GM18870 (cell line): Measurements from ENCODE around the gene PCDHB15.
"Not testable (repeated sequence)": the region's sequence is repeated elsewhere in the genome, so short reads cannot be mapped to it uniquely, and the experiment has no call there.

Experiments used
- ATAC-seq: cut with Tn5 transposase; IDR thresholded peaks from one replicate; pipeline ENCODE4 v1.9.1; 2021; ENCODE audit warnings: moderate library complexity; ENCODE audit not compliant: unreplicated experiment

Gene PCDHB15

DNA sequence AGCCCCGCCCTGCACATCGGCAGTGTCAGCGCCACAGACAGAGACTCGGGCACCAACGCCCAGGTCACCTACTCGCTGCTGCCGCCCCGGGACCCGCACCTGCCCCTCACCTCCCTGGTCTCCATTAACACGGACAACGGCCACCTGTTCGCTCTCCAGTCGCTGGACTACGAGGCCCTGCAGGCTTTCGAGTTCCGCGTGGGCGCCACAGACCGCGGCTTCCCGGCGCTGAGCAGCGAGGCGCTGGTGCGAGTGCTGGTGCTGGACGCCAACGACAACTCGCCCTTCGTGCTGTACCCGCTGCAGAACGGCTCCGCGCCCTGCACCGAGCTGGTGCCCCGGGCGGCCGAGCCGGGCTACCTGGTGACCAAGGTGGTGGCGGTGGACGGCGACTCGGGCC lies 1.8 kb downstream of the PCDHB15 start:
- not testable (repeated sequence) for ATAC-seq

DNA sequence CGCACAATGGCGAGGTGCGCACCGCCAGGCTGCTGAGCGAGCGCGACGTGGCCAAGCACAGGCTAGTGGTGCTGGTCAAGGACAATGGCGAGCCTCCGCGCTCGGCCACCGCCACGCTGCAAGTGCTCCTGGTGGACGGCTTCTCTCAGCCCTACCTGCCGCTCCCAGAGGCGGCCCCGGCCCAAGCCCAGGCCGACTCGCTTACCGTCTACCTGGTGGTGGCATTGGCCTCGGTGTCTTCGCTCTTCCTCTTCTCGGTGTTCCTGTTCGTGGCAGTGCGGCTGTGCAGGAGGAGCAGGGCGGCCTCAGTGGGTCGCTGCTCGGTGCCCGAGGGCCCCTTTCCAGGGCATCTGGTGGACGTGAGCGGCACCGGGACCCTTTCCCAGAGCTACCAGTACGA lies 2.2 kb downstream of the PCDHB15 start:
- ATAC-seq = not testable (repeated sequence)

DNA sequence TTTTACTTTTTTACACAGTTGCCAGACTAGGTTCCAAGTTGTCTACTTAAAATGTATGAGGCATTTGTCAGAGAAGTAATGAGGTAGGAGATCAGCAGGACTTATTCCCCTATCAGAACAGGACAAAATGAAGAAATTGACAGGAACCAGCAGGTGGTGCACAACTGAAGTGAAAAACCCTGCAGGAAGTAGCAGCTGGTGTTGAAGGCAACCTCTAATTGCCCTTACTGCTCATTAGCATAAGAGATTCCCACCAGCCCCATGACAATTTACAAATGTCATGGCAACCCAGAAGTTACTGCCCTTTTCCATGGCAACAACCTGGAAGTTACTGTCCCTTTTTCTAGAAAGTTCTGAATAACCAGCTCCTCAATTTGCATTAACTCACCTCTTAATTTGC lies 5.4 kb downstream of the PCDHB15 start:
- ATAC-seq = no peak

- no peak for ATAC-seq
Measured at GRCh38 chr5:141258464-141258863, 13.3 kb downstream of the PCDHB15 start.

GRCh38 chr5:141258948-141259347 lies 13.8 kb downstream of the PCDHB15 start:
- no peak for ATAC-seq

DNA sequence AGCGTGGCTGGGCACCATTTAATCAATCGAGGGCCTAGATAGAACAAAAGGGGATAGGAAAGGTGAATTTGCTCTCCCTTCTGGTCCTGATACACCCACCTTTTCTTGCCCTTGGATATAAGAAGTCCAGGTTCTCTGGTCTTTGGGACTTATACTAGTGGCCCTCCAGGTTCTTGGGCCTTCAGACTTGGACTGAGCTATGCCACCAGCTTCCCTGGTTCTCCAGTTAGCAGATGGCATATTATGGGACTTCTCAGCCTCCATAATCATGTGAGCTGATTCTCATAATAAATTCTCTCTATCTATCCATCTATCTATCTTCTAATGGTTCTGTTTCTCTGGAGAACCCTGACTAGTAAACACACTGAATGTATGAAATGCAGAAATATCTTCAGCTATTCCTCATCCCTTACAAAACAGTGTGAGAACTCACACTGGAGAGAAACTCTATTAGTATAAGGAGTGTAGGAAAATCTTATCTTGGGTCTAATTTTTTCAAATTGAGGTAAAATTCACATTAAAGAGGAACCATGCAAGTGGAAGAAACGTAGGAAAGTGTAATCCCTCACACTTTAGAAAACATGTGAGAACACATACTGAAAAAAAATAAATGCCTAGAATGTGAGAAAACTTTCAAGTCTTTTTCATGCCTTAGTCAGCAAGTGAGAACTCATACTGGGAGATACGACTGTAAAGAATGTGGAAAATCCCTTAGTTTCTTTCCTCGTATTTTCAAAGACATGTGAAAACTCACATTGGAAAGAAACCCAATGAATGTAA lies 15.5 kb downstream of the PCDHB15 start:
- ATAC-seq = no peak

DNA sequence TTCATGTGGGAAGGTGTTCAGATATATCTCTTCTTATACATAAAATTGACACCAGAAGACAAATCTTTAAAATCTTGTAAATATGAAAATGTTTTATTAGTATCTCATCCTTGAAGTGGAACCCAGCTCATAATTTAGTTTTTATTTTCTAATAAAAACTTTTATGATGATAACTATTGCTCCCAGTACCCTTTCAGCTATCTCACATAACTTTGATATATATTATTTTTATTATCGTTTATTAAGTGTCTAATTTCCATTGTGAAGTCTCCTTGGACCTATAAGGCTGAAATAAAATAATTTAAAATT lies 16.0 kb downstream of the PCDHB15 start:
- no peak for ATAC-seq

DNA sequence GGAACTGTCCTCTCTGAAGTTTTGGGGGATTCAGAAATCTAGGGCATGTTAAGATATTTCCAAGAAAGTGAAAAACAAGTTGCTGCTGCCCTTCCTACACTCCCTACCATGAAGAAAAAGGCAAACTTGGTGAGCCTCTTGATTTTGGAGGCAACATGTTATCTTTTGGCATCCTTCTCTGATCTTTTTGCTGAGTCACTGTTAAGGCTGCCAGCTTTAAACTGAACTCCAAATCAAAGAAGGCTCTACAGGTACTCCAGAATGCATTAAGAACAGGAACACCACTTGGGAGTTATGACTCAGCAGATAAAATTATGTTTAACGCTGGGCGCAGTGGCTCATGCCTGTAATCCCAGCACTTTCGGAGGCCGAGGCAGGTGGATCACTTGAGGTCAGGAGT lies 24.0 kb downstream of the PCDHB15 start:
- no peak for ATAC-seq

DNA sequence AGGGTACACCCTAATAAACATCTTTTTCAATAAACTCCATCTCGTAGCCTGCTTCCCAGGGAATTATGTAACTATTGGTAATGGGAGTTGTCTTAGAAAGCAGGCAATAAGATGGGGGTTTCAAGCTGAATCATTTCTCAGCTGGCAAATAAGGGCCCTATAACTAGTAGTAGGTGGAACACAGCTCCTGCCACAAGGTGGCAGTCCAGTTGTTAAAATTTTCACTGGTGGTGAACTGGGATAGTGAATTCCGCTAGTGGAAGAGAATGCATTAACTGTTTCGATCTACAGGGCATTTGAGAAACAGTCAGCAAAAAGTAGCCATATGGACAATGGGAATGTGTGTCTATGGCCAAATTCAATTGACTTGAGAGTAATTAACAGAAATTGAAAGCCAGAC lies 27.7 kb downstream of the PCDHB15 start:
- ATAC-seq = no peak

DNA sequence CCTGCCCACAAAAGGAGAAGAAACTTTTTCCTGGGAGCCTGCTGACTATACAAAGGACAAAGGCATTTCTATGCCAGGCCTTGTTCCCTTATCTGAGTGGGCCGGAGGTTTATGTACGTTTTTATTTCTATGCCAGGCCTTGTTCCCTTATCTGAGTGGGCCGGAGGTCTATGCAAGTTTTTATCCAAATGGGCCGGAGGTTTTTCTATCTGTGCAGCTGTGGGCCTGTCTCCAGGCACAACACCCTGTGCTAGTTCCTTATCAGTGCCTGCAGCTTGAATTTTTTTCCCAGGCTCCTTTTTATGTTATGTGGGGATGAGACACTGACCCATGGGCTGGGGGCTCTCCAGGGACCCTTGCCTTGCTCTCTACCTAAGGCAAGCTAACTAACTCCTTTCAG lies 53.2 kb downstream of the PCDHB15 start:
- ATAC-seq = no peak
